Loucy (cell line): Measurements from ENCODE around the gene NUDT3.

Experiments
- CTCF ChIP-seq: fragments of 200-600 bp; sonication (generic); conservative IDR thresholded peaks from 2 replicates; pipeline ENCODE4 v1.5.1; 2014; ENCODE audit warnings: mild to moderate bottlenecking, antibody characterized with exemption, low read length
- EZH2phosphoT487 ChIP-seq: fragments of 200-600 bp; IDR thresholded peaks from 2 replicates; pipeline ENCODE4 v1.6.1; 2018; ENCODE audit warnings: antibody characterized with exemption, mild to moderate bottlenecking, moderate library complexity, borderline replicate concordance

GRCh38 chr6:34284563-34285447 lies 107.7 kb downstream of the NUDT3 start:
- TF ChIP-seq CTCF: no peak
- TF ChIP-seq EZH2phosphoT487: no peak
